H1 (cell line): ENCODE results near the gene FAH. TPM values are rescaled to one million over a fixed set of nuclear protein-coding genes. Genes with fewer than 3 reads are reported as not detected.

Experiments used
- EP300 ChIP-seq, 2 experiments: IDR thresholded peaks; 1 replicate in 1 of 2; 2 replicates in 1 of 2; pipeline ENCODE4 v1.6.1; 2011 to 2012; ENCODE audit warnings: low read depth in 2 of 2, low read length in 2 of 2, mild to moderate bottlenecking in 2 of 2, borderline replicate concordance in 1 of 2, inconsistent platforms in 1 of 2, moderate library complexity in 1 of 2
- POLR2A ChIP-seq, 2 experiments: IDR thresholded peaks; 1 replicate in 1 of 2; 2 replicates in 1 of 2; pipeline ENCODE4 v1.6.1; 2011; ENCODE audit warnings: low read depth in 2 of 2, low read length in 2 of 2, mild to moderate bottlenecking in 2 of 2; ENCODE audit errors: control extremely low read depth in 1 of 2
- polyA plus RNA-seq, 7 experiments: library from polyadenylated mRNA; depleted of rRNA in 3 of 7; stranded (reverse) in 5 of 7; unstranded in 2 of 7; fragments of >200 nt in 5 of 7; fragments of 200-250 nt in 2 of 7; gene quantifications; 1 replicate in 5 of 7; 2 replicates in 1 of 7; 4 replicates in 1 of 7; pipeline versions ENCODE4 v1.2.1 to v1.2.3, GENCODE V29; 2011 to 2013; ENCODE audit warnings: missing spikeins in 2 of 7, mixed read lengths in 2 of 7
- total RNA-seq: library from RNA; stranded (reverse); fragmentation: NEBNext Ultra II Directional; extraction: Animal tissue kit (Norgen Biotek cat#: 25700); gene quantifications from 2 replicates; pipeline ENCODE4 v1.2.1, GENCODE V29; 2021
- TF ChIP-seq, protein P1 (sequence below): IDR thresholded peaks from 2 replicates; pipeline ENCODE4 v1.6.1; 2011; ENCODE audit warnings: low read length, improper control_type of control experiment

FAH gene
- total and polyA plus RNA-seq, 2 of the 8 experiments (the other 6 are each of a cell fraction or from before 2014, with no cell fraction given): 20.0 to 21.7 TPM

DNA sequence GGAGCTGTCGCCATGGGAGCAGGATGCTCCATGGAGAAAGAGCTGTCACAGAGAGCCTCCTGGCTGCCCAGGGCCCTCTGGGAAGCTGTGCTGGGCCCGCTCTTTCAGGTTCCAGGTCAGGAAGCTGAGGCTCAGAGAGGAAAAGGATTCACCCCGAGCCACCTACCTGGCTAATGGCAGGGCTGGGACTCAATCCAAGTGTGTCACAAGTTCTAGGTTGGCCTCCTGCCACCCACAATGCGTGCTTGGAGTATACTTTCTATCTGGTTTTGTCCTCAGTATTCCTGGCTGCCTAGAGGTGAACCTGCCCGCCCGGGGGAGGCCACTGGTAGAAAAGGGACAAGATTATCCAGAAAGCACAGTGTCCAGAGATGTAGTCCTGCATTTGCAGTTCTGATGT, 23.6 kb downstream of the FAH start (continued):
- TF ChIP-seq, protein P1, sequence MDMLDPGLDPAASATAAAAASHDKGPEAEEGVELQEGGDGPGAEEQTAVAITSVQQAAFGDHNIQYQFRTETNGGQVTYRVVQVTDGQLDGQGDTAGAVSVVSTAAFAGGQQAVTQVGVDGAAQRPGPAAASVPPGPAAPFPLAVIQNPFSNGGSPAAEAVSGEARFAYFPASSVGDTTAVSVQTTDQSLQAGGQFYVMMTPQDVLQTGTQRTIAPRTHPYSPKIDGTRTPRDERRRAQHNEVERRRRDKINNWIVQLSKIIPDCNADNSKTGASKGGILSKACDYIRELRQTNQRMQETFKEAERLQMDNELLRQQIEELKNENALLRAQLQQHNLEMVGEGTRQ: no peak
- TF ChIP-seq POLR2A (IDR thresholded peaks at IDR 0.05; ENCODE audit: control extremely low read depth in 1 of 2, low read depth in 2 of 2, low read length in 2 of 2) (no peak), EP300 (IDR thresholded peaks at IDR 0.05; ENCODE audit: borderline replicate concordance in 1 of 2, low read depth in 2 of 2, low read length in 2 of 2) (no peak)
